Measurements from ENCODE around the gene SLC25A11.
"Not testable (repeated sequence)": the region's sequence is repeated elsewhere in the genome, so short reads cannot be mapped to it uniquely, and the experiment has no call there.

SLC25A11 gene

GRCh38 chr17:4933646-4934045 lies 6.2 kb downstream of the SLC25A11 start:
- TF ChIP-seq CTCF (IDR thresholded peaks at IDR 0.05; ENCODE audit: low read depth, low read length): no peak
- H3K4me3 ChIP-seq (replicated peaks in 1 of 2; ENCODE audit: low read depth in 2 of 2, low read length in 2 of 2): no peak overlapping the region
- no peak for DNase-seq (ENCODE audit: low read depth in 2 of 2)

GRCh38 chr17:4932756-4933155 lies 7.1 kb downstream of the SLC25A11 start:
- H3K4me3 ChIP-seq (replicated peaks in 1 of 2; ENCODE audit: low read depth in 2 of 2, low read length in 2 of 2): no peak overlapping the region
- TF ChIP-seq CTCF (IDR thresholded peaks at IDR 0.05; ENCODE audit: low read depth, low read length): no peak
- no peak for DNase-seq (ENCODE audit: low read depth in 2 of 2)

GRCh38 chr17:4931963-4932362 lies 7.9 kb downstream of the SLC25A11 start, which contains the start of gene GP1BA:
GP1BA (plus strand) TSS chr17:4932277; CDS start chr17:4932605, 328 bp downstream.
- no peak for TF ChIP-seq CTCF (IDR thresholded peaks at IDR 0.05; ENCODE audit: low read depth, low read length)
- no peak for DNase-seq (ENCODE audit: low read depth in 2 of 2)
- no peak within 1 kb of the TSS for H3K4me3 ChIP-seq (replicated peaks in 1 of 2; ENCODE audit: low read depth in 2 of 2, low read length in 2 of 2)

- H3K4me3 ChIP-seq (replicated peaks in 1 of 2; ENCODE audit: low read depth in 2 of 2, low read length in 2 of 2): no peak overlapping the region
- DNase-seq (ENCODE audit: low read depth in 2 of 2): no peak
- TF ChIP-seq CTCF (IDR thresholded peaks at IDR 0.05; ENCODE audit: low read depth, low read length): no peak
Observed at GRCh38 chr17:4928881-4929280, 11.0 kb downstream of the SLC25A11 start.

GRCh38 chr17:4926577-4927335 lies 13.1 kb downstream of the SLC25A11 start:
- not testable (repeated sequence) for H3K4me3 ChIP-seq (replicated peaks in 1 of 2; ENCODE audit: low read depth in 2 of 2, low read length in 2 of 2); DNase-seq (ENCODE audit: low read depth in 2 of 2)

GRCh38 chr17:4921320-4921719 lies 18.5 kb downstream of the SLC25A11 start:
- no peak for TF ChIP-seq CTCF (IDR thresholded peaks at IDR 0.05; ENCODE audit: low read depth, low read length)
- DNase-seq (ENCODE audit: low read depth in 2 of 2): no peak
- H3K4me3 ChIP-seq (replicated peaks in 1 of 2; ENCODE audit: low read depth in 2 of 2, low read length in 2 of 2): no peak overlapping the region

- no peak overlapping the region for H3K4me3 ChIP-seq (replicated peaks in 1 of 2; ENCODE audit: low read depth in 2 of 2, low read length in 2 of 2)
- DNase-seq (ENCODE audit: low read depth in 2 of 2): peak; percentile 46 to 65
- TF ChIP-seq CTCF (IDR thresholded peaks at IDR 0.05; ENCODE audit: low read depth, low read length): no peak
Observed at GRCh38 chr17:4920351-4921048, 19.3 kb downstream of the SLC25A11 start.
